ENCODE measurements around the gene SETD1A.
"Not testable (repeated sequence)": the region's sequence is repeated elsewhere in the genome, so short reads cannot be mapped to it uniquely, and the experiment has no call there.

The SETD1A gene

DNA sequence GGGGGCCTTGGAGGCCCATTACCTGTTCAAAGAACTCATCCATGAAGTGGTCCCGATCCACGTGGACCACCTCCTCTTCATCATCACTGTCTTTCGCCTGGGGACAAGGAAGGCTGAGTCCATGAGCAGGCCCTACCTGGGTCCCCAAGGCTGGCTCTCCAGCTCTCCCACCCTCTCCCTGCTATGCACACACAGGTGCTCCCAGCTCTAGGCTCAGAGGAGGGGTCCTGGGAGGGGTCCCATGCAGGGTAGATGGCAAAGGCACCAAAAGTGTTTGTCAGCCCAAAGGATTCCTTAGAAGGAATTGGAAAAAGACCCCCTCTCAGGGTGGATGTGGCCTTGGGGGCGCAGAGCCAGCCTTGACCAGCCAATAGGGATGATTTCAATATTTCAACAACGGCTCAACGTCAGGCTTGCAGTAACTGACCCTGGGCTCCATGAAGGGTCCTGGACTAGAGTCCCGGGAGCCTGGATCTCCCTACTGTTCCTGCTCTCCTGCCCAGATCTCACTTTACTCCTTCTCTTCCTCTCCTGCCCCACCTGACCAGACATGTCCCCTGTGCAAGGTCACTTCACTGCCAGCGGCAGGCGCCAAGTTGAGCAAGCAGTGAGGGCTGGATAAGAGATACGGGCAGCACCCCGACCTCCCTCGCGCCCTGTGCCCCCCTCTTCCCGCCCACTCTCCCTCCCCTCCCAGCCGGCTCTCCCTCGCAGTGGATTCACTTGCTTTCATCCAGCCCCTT lies 44.1 kb downstream of the SETD1A start:
- DNase-seq, result no peak

GRCh38 chr16:31002250-31002700 lies 44.7 kb downstream of the SETD1A start:
- DNase-seq, result no peak

GRCh38 chr16:31002862-31003341 lies 45.3 kb downstream of the SETD1A start:
- no peak for DNase-seq

GRCh38 chr16:31003744-31004143 lies 46.2 kb downstream of the SETD1A start:
- DNase-seq, result no peak

DNA sequence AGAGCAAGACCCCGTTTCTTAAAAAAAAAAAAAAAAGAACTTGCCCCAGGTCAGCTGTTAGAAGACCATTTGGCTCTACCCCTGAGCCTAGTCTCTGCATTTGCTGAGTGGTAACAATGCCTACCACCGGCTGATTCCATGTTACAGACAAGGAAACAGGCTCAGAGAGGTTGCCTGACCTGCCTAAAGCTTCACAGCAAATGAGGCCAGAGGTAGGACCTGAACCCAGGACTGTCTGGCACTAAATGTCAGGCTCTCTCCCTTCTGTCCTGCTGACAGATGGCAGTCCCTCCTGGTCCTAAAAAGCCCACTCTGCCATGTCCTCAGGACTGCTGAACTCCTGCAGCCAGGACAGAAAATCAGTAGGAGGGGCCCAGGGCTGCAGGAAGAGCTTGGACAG lies 47.1 kb downstream of the SETD1A start:
- DNase-seq, result no peak

GRCh38 chr16:31005350-31006085 lies 48.0 kb downstream of the SETD1A start:
- DNase-seq, result no peak

- no peak for DNase-seq
Observed at GRCh38 chr16:31006086-31006385, 48.5 kb downstream of the SETD1A start.

DNA sequence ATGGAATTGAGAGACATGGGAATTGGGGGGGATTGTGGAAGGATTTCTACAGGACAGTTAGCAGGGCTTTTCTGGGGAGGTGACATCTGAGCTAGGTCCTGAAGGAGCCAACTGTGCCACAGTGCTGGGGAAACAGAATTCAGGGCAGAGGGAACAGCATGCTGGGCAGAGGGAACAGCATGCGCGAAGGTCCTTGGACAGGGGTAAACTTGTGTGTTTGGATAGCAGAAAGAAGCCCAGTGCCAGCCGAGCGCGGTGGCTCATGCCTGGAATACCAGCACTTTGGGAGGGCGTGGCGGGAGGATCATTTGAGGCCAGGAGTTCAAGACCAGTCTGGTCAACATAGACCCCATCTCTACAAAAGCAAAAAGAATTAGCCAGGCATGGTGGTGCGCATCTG lies 49.0 kb downstream of the SETD1A start:
- DNase-seq, result no peak

GRCh38 chr16:31007684-31008083 lies 50.1 kb downstream of the SETD1A start:
- DNase-seq, result no peak

DNA sequence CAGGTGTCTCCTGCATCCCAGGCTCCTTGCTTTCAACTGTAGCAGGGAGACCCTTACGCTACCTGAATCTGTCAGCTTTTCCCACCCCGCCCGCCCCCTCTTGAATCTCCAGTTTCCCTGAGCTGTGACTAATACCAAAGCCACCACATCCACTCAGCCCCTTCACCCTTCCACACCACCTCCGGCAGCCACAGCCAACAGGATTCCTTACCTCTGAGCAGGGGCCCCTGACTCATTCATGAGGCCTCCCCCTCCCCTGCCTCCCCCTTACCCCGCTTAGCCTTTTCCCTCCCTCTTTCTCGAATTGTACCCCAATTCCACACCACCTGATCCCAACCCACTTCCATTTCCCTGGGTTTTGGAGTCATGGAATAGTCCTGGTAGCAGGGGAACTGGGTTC lies 50.6 kb downstream of the SETD1A start:
- no peak for DNase-seq

DNA sequence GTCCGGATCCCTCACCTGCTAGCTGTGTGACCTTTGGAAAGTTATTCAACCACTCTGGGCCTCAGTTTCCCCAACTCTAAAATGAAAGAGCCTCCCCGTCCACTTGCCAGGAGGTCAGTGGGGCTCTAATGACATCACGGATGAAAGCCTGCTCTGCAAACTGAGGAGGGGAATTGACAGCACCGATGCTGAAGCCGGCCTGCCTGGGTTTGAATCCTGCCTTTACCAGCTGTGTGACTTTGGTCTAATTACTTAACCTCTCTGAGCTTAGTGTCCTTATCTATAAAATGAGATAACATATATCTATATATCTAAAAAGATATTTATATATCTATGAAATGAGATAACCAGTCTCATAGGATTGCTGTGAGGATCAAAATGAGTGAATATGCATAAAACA lies 51.0 kb downstream of the SETD1A start:
- DNase-seq, result no peak

DNA sequence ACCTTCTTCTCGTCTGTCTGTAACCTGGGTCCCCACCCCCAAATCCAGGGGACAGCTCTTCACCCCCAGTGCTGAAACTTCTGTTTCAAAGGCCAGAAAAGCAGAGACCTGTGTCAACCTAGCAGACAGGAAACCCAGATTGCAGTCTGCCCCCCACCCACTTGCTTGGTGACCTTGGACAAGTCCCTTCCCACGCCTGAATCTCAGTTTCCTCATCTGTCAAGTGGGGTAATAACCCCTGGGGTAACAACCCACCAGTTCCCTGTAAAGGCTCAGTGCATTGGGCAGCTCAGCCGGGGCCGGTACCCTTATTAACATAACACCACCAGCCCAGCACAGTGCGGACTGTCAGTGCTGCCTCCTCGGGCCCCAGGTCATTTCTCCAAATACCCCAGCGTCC lies 51.6 kb downstream of the SETD1A start:
- no peak for DNase-seq

DNA sequence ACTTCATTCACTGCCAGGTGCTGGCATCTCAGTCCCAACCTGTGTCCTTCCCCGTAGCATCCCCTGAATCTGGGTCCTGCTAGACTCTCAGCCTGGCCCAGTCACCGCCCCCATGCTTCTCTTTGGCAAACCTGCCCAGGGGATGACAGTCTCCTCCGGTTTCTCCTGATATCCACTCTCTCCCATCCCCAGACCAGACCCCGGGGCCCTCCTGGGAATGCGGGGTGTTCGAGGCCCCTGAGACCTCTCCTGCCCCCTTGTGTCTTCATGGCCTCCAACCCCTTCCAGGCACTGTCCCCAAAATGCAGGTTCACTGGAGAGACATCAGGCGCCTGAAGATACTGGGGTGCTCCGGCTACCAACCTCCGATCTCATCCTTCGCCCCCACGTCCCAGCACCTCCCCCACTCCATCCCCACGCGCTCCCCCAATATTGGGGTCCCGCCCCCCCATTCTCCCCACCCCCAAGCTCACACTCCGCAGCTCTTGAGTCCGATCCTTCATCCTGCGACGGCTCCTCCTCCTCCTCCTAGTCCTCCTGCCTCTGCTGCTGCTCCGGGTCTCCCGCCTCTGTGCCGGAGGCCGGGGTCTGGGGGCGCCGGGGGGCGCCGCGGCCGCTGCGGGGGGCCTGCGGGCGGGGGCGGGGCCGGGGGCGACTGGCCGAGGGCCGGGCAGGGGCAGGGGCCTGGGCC lies 52.5 kb downstream of the SETD1A start:
- no peak for DNase-seq

- DNase-seq, result peak; percentile 58
Observed at GRCh38 chr16:31010585-31011325, 53.2 kb downstream of the SETD1A start, which contains the start of gene STX1B. Gene STX1B, minus strand, starts transcription at chr16:31010638. Its CDS starts 242 bp downstream, at chr16:31010396.

DNA sequence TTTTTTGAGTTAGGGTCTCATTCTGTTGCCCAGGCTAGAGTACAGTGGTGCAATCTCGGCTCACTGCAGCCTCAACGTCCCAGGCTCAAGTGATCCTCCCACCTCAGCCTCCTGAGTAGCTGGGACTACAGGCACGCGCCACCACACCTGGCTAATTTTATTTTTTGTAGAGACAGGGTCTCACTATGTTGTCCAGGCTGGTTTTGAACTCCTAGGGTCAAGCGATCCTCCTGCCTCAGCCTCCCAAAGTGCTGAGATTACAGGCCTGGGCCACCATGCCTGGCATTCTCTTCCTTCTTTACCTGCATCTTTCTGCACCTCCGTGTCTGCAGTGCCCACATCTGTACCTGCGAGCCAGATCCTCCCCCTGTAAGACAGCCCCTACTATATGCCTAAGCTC lies 54.3 kb downstream of the SETD1A start:
- DNase-seq, result not testable (repeated sequence)

GRCh38 chr16:31013292-31013691 lies 55.7 kb downstream of the SETD1A start:
- not testable (repeated sequence) for DNase-seq

DNA sequence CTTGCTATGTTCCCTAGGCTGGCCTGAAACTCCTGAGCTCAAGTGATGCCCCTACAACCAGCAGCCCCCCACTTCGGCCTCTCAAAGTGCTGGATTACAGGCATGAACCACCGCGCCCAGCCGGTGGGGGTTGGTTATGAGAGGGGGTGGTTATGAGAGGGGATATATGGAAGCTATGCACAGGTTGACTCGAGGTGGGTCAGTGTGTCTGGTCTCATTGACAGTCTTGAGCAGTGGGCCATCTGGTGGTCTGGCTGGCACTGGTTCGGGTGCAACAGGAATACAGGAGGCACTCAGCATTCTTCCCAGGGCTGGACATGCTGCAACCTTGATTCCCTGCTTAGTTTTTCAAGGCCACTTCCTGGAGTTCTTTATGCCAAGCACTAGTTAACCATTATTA lies 58.5 kb downstream of the SETD1A start:
- no peak for DNase-seq

DNA sequence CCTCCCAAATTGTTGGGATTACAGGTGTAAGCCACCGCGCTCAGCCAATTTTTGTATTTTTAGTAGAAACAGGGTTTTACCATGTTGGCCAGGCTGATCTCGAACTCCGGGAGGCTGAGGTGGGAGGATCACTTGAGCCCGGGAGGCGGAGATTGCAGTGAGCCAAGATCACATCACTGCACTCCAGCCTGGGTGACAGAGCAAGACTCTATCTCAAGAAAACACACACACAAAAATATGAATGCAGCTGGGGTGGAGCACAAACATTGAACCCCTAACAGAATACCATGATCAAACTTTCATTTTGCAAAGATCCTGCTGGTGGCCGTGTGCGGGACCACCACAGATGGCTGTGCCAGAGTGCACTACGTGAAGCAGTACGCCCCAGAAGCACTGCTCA lies 60.2 kb downstream of the SETD1A start:
- DNase-seq, result not testable (repeated sequence)

DNA sequence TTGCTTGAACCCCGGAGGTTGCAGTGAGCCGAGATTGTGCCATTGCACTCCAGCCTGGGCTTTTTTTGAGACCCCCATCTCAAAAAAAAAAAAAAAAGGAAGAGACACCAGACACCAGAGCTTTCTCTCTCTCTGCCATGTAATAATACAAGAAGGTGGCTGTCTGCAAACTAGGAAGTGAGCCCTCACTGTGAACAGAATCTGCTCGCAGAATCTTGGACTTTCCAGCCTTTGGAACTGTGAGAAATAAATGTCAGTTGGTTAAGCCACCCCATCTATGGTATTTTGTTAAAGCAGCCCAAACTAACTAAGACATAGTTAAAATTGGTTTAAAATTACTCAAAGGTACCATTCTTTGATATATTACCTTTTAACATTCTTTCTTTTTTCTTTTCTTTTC lies 63.0 kb downstream of the SETD1A start:
- DNase-seq, result no peak

DNA sequence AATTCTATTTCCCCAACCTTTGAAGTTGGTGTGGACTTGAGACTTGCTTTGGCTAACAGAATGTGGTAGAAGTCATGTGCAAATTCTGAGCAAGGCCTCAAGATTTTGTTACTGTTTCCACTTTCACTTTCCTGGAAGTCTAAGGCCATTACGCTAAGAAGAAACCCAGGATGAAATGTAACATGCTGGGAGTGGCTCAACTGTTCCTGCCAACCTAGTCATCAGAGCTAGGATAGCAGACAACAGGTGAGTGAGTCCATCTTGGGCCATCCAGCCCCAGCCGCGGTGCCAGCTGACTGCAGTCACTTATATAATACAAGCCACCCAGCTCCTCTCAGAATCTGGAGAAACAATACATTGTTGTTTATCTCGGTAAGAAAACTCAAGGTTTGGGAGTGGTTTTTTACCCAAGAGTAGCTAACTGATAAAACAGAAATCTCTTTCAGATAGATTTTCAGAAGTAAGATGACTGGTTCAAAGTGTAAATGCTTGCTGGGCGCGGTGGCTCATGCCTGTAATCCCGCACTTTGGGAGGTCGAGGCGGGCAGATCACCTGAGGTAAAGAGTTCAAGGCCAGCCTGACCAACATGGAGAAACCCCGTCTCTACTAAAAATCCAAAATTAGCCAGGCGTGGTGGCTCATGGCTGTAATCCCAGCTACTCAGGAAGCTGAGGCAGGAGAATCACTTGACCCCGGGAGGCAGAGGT lies 65.1 kb downstream of the SETD1A start:
- no peak for DNase-seq

GRCh38 chr16:31023252-31023602 lies 65.7 kb downstream of the SETD1A start:
- DNase-seq, result no peak

DNA sequence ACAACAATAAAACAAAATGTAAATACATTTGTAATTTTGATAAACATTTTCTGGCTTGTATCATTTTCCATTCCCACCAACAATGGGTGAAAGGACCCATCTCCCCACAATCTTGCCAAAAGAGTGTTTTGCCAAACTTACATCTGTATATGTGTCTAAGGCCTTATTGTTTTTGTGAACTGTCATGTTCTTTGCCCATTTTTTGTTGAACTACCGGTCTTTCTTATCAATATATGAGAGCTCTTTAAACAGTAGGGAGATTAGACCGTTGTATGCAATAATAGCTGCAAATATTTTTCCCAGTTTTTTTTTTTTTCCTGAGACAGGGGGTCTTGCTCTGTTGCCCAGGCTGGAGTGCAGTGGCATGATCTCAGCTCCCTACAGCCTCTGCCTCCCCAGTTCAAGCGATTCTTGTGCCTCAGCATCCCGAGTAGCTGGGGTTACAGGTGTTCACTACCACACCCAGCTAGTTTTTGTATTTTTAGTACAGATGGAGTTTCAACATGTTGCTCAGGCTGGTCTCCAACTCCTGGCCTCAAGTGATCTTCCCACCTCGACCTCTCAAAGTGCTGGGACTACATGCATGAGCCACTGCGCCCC lies 66.2 kb downstream of the SETD1A start:
- no peak for DNase-seq

Data from CD4-positive, alpha-beta T cell treated with Interferon gamma for 1 hour (primary cell).